HepG2 (cell line): ENCODE data around the gene POP5. TPM values are rescaled to one million over a fixed set of nuclear protein-coding genes. Genes with fewer than 3 reads are reported as not detected.

Source experiments
- ARID5B ChIP-seq: IDR thresholded peaks from 2 replicates; pipeline ENCODE4 v1.4.0; 2020; ENCODE audit warnings: mild to moderate bottlenecking, missing genetic modification reagents
- FOXK1 ChIP-seq: sonication (generic); formaldehyde crosslinking; IDR thresholded peaks from 2 replicates; pipeline ENCODE4 v1.4.0; 2020; ENCODE audit warnings: low read depth, missing genetic modification reagents, borderline replicate concordance
- NR2C2 ChIP-seq: sonication (generic); formaldehyde crosslinking; IDR thresholded peaks from 2 replicates; pipeline ENCODE4 v1.4.0; 2020; ENCODE audit warnings: missing genetic modification reagents, mild to moderate bottlenecking, moderate library complexity, borderline replicate concordance
- RELA ChIP-seq: sonication (generic); formaldehyde crosslinking; IDR thresholded peaks from 2 replicates; pipeline ENCODE4 v1.4.0; 2020; ENCODE audit warnings: missing genetic modification reagents
- SAP130 ChIP-seq: IDR thresholded peaks from 2 replicates; pipeline ENCODE4 v1.6.1; 2016; ENCODE audit warnings: low read depth
- SIN3A ChIP-seq: IDR thresholded peaks from 2 replicates; pipeline ENCODE4 v1.6.1; 2011; ENCODE audit warnings: low read depth, mild to moderate bottlenecking, control low read depth, low read length, borderline replicate concordance
- SMARCE1 ChIP-seq: fragments of 450-650 bp; IDR thresholded peaks from 2 replicates; pipeline ENCODE4 v1.6.1; 2017; ENCODE audit warnings: borderline replicate concordance
- SNAI1 ChIP-seq: sonication (generic); formaldehyde crosslinking; IDR thresholded peaks from 2 replicates; pipeline ENCODE4 v1.5.0; 2020; ENCODE audit warnings: mild to moderate bottlenecking, missing genetic modification reagents, borderline replicate concordance
- ZMYM2 ChIP-seq: sonication (generic); formaldehyde crosslinking; IDR thresholded peaks from 2 replicates; pipeline ENCODE4 v1.8.0; 2022; ENCODE audit warnings: mild to moderate bottlenecking, missing genetic modification reagents
- ZNF646 ChIP-seq: sonication (generic); formaldehyde crosslinking; IDR thresholded peaks from 2 replicates; pipeline ENCODE4 v1.9.0; 2021; ENCODE audit warnings: mild to moderate bottlenecking, missing genetic modification reagents
- ZSCAN25 ChIP-seq: sonication (generic); formaldehyde crosslinking; IDR thresholded peaks from 2 replicates; pipeline ENCODE4 v1.8.0; 2022; ENCODE audit warnings: mild to moderate bottlenecking, missing genetic modification reagents
- polyA plus RNA-seq, 8 experiments: library from polyadenylated mRNA; depleted of rRNA in 3 of 8; stranded (reverse) in 7 of 8; unstranded in 1 of 8; fragments of >200 nt; fragmentation: Illumina TruSeq in 4 of 8; extraction: Trizol in 4 of 8; gene quantifications; 2 replicates each; pipeline versions ENCODE4 v1.2.1 to v1.2.3, GENCODE V29; 2011 to 2016; ENCODE audit warnings: low read depth in 4 of 8, missing spikeins in 1 of 8, mixed read lengths in 1 of 8; ENCODE audit not compliant: insufficient read depth in 1 of 8
- total RNA-seq, 5 experiments: library from RNA; depleted of rRNA; stranded (reverse); fragments of >200 nt; fragmentation: Illumina TruSeq; extraction: Trizol; gene quantifications; 2 replicates each; pipeline ENCODE4 v1.2.3, GENCODE V29; 2016; ENCODE audit warnings: low read depth in 1 of 5
- TF ChIP-seq, protein P1 (sequence below): sonication (generic); formaldehyde crosslinking; IDR thresholded peaks from 2 replicates; pipeline ENCODE4 v1.4.0; 2020; ENCODE audit warnings: missing genetic modification reagents
- TF ChIP-seq, protein P2 (sequence below): sonication (generic); formaldehyde crosslinking; IDR thresholded peaks from 2 replicates; pipeline ENCODE4 v1.5.0; 2020; ENCODE audit warnings: mild to moderate bottlenecking, missing genetic modification reagents, moderate library complexity
- TF ChIP-seq, protein P3 (sequence below): sonication (generic); formaldehyde crosslinking; IDR thresholded peaks from 2 replicates; pipeline ENCODE4 v1.4.0; 2020; ENCODE audit warnings: mild to moderate bottlenecking, missing genetic modification reagents

Gene POP5
- total and polyA plus RNA-seq, 2 of the 13 experiments (the other 11 are each of a cell fraction or from before 2014, with no cell fraction given), result 45.6 to 61.3 TPM

GRCh38 chr12:120529641-120530417 lies 51.4 kb downstream of the POP5 start (continued):
- 0 out of 2 replicates have a peak, but pooled peaks have one; percentile 19 for TF ChIP-seq ZNF646 (CRISPR knock-in tag)
- TF ChIP-seq SAP130 (CRISPR knock-in tag), result peak; percentile 87
- TF ChIP-seq ZSCAN25 (CRISPR knock-in tag), result 0 out of 2 replicates have a peak, but pooled peaks have one; percentile 40
- TF ChIP-seq, protein P1, sequence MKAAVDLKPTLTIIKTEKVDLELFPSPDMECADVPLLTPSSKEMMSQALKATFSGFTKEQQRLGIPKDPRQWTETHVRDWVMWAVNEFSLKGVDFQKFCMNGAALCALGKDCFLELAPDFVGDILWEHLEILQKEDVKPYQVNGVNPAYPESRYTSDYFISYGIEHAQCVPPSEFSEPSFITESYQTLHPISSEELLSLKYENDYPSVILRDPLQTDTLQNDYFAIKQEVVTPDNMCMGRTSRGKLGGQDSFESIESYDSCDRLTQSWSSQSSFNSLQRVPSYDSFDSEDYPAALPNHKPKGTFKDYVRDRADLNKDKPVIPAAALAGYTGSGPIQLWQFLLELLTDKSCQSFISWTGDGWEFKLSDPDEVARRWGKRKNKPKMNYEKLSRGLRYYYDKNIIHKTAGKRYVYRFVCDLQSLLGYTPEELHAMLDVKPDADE (CRISPR knock-in tag), result 0 out of 2 replicates have a peak, but pooled peaks have one; percentile 5
- no peak for TF ChIP-seq RELA (CRISPR knock-in tag)
- TF ChIP-seq, protein P2, sequence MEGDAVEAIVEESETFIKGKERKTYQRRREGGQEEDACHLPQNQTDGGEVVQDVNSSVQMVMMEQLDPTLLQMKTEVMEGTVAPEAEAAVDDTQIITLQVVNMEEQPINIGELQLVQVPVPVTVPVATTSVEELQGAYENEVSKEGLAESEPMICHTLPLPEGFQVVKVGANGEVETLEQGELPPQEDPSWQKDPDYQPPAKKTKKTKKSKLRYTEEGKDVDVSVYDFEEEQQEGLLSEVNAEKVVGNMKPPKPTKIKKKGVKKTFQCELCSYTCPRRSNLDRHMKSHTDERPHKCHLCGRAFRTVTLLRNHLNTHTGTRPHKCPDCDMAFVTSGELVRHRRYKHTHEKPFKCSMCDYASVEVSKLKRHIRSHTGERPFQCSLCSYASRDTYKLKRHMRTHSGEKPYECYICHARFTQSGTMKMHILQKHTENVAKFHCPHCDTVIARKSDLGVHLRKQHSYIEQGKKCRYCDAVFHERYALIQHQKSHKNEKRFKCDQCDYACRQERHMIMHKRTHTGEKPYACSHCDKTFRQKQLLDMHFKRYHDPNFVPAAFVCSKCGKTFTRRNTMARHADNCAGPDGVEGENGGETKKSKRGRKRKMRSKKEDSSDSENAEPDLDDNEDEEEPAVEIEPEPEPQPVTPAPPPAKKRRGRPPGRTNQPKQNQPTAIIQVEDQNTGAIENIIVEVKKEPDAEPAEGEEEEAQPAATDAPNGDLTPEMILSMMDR (CRISPR knock-in tag), result peak; percentile 50
- 0 out of 2 replicates have a peak, but pooled peaks have one; percentile 26 for TF ChIP-seq FOXK1 (CRISPR knock-in tag)
- TF ChIP-seq ARID5B (CRISPR knock-in tag), result no peak
- TF ChIP-seq ZMYM2 (CRISPR knock-in tag), result 0 out of 2 replicates have a peak, but pooled peaks have one; percentile 36
- TF ChIP-seq SIN3A, result peak; percentile 73
- no peak for TF ChIP-seq NR2C2 (CRISPR knock-in tag)
- 0 out of 2 replicates have a peak, but pooled peaks have one; percentile 55 for TF ChIP-seq SNAI1 (CRISPR knock-in tag)
- TF ChIP-seq SMARCE1, result no peak
- TF ChIP-seq, protein P3, sequence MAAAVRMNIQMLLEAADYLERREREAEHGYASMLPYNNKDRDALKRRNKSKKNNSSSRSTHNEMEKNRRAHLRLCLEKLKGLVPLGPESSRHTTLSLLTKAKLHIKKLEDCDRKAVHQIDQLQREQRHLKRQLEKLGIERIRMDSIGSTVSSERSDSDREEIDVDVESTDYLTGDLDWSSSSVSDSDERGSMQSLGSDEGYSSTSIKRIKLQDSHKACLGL (CRISPR knock-in tag), result no peak
